SIG-M5 treated with dmso at 0.1 percent for 504 hours (cell line): ENCODE data around the gene DDIAS.
A peak's percentile ranks its signal among the peaks of the same experiment; 100 is the strongest.
"Not testable (repeated sequence)": the region's sequence is repeated elsewhere in the genome, so short reads cannot be mapped to it uniquely, and the experiment has no call there.

Experiments
- DNase-seq: peaks from one replicate; lab custom pipeline; 2025; ENCODE audit not compliant: unreplicated experiment; lab: John Stamatoyannopoulos, UW

DDIAS gene

DNA sequence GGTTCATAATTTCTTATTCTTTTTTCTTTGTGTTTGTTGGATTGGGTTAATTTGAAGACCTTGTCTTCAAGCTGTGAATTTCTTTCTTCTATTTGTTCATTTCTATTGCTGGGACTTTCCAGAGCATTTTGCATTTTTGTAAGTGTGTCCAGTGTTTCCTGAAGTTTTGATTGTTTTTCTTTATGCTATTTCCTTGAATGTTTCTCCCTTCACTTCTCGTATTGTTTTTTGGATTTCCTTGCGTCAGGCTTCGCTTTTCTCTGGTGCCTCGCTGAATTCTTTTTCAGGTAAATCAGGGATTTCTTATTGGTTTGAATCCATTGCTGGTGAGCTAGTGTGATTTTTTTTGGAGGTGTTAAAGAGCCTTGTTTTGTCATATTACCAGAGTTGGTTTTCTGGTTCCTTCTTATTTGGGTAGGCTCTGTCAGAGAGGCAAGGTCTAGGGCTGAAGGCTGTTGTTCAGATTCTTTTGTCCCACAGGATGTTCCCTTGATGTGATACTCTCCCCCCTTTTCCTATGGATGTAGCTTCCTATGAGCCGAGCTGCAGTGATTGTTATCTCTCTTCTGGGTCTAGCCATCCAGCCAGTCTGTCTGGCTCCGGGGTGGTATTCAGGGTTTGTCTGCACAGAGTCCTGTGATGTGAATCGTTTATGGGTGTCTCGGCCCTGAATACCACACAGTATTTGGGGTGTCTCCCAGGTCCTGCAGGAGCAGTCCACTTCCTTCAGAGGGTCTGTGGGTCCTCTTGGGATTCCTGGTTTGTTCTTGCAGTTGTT lies 21.0 kb downstream of the DDIAS start:
- not testable (repeated sequence) for DNase-seq

DNA sequence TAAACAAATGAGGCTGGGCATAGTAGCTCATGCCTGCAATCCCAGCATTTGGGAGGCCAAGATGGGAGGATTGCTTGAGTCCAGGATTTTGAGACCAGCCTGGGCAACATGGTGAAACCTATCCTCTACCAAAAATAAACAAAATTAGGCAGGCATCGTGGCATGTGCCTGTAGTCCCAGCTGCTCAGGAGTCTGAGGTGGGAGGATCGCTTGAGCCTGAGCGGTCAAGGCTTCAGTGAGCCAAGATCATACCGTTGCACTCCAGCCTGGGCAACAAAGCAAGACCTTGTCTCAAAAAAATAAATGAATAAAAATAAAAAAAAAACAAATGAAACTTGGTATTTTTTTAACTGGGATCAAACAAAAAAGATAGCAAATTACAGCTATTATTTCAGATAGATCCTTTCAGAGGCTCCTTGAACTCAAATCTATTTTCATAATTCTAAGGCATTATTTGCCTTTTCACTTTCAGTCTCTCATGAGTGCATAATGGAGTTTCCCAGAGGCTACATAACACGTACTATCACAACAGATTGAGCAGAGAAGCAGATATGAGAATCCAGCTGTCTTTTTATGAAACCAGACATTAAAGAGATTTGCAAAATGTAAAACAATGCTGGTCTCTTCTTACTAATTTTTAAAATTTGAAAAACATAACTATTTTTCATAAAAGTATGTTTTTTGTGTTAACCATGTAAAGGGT lies 23.1 kb downstream of the DDIAS start:
- no peak for DNase-seq

DNA sequence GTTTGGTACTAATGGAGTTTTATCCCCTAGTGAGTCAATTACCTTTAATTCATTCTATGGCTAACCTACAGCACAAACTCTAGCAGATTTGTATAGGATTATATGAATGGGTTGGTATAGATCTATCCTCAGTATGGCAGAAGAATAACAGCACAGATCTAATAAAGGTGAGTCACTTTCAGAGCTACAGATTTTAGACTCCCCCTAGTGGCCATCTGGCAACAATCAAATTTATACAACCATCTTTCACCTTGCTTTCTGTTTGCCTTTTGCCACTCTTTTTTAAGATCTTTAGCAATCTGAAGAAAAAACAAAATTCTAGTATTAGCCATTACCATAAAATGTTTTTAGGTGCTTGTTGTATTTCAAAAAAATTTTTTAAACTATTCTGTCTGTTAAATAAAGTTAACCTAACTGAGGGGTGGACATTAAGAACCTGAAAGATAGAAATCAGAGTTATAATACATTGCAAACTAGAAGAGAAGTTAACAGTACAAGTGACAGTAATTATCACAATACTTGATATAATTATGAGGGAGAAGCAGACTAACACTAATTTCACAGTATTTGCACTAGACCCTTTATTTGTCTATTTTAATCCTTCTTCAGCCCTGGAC lies 25.8 kb downstream of the DDIAS start:
- peak; percentile 72 for DNase-seq

DNA sequence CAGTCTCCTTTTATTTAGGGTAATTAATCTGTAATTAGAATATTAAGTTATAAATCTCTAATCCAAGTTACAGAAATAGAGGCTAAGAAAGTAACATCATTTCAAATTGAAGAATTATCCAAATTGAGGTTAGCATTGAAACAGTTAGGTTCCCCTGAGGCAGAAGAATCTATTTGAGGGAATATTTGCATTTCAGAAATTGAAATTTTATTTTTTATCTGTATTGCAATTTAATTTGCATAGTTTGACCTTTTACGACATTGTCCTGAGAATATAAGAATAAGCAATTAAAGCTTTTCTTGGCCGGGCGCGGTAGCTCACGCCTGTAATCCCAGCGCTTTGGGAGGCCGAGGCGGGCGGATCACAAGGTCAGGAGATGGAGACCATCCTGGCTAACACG lies 27.6 kb downstream of the DDIAS start:
- no peak for DNase-seq

DNA sequence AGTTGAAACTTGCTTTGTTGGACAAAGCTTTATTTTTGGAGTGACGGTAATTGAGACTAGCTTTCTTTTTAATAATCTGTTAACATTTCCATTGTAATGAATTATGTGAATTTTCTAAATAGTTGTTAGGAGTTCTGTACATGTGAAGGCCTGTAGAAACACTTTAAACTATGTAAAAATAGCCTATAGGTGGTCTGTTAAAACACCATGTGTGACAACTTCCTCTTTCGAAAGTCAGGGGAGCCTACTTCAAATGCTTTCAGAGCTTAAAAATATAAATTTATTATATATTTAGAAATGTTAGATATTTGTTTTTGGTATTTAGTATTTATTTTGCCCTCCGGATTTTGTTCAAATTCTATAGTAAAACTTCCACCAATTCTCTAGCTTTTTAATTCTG lies 28.7 kb downstream of the DDIAS start:
- no peak for DNase-seq

DNA sequence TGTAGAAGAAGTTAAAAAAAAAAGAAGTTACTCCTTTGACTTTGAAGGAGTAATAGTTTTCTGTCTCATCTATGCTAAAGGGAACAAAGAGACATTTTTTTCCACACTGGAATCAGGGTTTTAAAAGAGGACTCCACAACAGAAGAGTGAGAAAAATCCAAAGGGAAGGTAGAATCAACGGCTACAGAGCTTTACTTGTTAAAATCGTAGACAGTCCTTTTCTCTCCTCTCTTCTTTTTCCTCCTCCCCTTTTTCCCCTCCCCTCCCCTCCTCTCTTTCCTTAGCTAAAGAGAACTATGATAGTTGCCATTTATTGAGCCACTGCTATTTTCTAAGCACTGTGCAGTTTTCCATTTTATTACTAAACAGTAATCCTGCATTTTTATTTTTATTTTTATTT lies 29.2 kb downstream of the DDIAS start:
- no peak for DNase-seq

DNA sequence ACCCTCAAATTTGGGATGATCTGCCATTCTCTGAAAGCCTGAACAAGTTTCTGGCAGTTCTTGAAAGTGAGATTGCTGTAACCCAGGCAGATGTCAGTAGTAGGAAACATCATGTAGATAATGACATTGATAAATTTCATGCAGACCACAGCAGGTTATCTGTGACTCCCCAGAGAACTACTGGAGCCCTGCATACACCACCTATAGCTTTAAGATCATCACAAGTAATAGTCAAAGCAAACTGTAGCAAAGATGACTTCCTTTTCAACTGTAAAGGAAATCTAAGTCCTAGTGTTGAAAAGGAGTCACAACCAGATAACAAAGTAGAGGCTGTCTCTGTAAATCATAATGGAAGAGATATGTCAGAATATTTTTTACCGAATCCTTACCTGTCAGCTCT lies 31.0 kb downstream of the DDIAS start:
- DNase-seq: no peak

DNA sequence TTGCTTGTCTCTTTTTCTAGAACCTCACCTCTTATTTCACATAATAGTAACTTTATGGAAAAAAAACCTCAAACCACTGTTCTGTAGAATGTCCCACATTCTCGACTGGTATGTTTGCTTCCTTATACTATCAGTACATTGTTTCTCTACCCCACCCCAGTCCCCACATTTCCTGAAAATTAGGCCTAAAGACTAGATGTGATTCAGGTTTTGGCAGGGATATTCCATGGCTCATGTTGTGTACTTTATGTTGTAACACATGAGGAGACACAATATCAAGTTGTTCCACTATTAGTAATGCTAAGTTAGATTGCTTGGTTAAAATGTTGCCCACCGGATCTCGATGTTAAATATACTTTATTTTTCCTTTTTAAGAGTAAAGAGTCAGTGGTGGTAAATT lies 34.7 kb downstream of the DDIAS start:
- no peak for DNase-seq

DNA sequence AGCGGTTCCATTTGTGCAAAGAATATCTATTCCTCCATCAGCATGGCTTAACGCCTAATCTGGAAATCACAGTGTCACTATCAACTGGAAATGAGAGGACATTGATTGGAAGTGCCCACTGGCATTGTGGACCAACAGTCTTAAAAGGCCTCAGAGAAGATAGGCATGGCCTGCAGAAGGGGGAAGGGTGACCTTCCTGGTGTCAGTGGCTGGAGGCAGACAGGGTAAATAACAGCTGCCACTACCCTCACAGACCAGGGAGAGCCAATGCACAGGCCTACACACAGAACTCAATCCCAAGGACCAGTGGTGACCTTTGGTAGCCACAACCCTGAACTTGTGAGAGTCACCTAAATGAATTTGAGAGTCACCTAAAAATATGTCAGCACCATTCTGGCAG lies 36.0 kb downstream of the DDIAS start:
- DNase-seq: no peak

DNA sequence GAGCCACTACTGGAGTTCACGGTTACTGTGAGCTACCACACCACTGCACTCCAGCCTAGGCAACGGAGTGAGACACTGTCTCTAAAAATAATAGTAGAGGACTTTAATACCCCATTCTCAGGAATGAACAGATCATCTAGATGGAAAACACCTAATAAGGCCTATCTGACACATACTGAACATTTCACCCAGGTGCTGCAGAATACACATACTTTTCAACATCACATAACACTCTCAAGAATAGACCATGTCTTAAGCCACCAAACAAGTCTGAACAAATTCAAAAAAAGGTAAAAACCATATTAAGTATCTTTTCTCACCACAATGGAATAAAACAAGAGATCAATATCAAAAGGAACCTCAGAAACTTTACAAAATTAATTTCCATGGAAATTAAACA lies 37.9 kb downstream of the DDIAS start:
- DNase-seq: no peak

DNA sequence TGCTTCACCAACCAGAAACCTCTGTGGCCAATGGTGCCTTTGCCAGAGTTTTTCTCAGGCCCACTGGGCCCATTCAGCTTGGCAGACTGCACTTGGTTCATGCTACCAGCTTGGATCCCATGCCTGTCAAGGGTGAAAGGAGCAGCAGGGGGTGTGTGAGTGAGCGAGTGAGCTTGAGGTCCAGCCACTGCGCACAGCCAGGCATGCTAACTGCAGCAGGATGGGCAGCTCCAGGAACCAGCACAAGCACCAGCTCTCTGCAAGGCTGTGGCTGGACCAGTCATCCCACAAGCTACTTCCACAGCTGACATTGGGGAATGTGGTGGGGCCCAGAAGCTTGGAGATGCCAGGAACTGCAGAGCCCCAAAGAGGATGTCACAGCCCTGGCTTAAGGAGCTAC lies 40.8 kb downstream of the DDIAS start:
- no peak for DNase-seq

DNA sequence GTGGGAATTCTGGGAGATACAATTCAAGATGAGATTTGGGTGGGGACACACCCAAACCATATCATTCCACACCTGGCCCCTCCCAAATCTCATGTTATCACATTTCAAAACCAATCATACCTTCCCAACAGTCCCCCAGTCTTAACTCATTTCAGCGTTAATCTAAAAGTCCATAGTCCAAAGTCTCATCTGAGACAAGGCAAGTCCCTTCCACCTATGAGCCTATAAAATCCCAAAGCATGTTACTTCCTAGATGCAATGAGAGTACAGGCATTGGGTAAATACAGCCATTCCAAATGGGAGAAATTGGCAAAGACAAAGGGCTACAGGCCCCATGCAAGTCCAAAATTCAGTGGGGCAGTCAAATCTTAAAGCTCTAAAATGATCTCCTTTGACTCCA lies 41.9 kb downstream of the DDIAS start:
- not testable (repeated sequence) for DNase-seq

DNA sequence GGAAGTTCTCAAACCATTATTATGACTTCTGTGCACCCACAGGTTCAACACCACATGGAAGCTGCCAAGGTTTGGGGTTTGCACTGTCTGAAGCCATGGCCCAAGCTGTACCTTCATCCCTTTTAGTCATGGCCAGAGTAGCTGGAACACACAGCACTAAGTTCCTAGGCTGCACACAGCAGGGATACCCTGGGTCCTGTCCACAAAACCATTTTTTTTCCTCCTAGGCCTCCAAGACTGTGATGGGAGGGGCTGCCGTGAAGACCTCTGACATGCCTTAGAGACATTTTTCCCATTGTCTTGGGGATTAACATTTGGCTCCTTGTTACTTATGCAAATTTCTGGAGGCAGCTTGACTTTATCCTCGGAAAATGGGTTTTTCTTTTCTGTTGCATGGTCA lies 42.7 kb downstream of the DDIAS start:
- DNase-seq: no peak

DNA sequence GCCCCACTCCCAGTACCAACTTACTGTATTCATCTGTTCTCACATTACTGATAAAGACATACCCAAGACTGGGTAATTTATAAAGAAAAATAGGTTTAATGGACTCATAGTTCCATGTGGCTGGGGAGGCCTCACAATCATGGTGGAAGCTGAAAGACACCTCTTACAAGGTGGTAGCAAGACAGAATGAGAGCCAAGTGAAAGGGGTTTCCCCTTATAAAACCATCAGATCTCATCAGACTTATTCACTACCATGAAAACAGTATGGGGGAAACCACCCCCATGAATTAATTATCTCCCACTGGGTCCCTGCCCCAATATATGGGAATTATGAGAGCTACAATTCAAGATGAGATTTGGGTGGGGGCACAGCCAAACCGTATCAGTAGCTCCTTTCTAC lies 43.5 kb downstream of the DDIAS start:
- not testable (repeated sequence) for DNase-seq

DNA sequence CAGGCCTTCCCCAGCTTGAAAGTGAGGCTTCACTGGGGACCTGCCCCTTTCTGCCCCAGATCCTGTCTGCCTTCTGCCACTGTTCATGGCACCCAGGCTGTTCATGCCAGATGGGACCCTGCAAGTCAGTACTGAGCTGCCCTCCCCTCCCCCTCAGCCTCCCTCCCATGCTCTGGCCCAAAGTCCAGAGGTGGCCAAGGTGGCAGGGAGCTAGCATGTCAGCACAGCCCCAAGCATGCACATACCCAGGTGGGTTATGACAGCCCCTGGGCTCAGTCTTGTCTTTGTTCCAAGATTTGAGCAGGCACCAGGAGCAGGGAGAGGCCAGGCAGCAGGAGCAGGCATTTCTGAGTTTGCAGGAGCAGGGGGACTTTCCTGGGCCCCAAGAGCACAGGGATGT lies 44.1 kb downstream of the DDIAS start:
- no peak for DNase-seq

DNA sequence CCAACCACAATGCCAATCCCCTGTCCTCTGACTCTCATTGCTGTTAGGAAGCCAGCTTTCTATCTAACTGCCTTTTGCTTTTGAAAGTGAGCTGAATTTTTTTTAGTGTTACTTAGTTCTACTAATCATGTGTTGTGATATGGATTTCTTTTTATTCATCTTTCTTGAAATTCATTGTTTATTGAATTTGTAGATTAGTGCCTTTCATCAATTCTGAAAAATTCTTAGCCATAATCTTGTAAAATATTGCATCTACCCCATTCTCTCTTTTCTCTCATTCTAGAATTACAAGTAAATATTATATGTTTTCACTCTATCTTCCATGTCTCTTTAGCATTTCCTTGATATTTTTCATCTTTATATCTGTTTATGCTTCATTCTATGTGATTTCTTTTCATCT lies 47.8 kb downstream of the DDIAS start:
- DNase-seq: no peak

DNA sequence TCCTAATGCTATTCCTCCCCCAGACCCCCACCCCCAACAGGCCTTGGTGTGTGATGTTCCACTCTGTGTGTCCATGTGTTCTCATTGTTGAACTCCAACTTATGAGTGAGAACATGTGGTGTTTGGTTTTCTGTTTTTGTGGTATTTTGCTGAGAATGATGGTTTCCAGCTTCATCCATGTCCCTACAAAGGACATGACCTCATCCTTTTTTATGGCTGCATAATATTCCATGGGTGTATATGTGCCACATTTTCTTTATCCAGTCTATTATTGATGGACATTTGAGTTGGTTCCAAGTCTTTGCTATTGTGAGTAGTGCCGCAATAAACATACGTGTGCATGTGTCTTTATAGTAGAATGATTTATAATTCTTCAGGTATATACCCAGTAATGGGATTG lies 49.0 kb downstream of the DDIAS start:
- not testable (repeated sequence) for DNase-seq

DNA sequence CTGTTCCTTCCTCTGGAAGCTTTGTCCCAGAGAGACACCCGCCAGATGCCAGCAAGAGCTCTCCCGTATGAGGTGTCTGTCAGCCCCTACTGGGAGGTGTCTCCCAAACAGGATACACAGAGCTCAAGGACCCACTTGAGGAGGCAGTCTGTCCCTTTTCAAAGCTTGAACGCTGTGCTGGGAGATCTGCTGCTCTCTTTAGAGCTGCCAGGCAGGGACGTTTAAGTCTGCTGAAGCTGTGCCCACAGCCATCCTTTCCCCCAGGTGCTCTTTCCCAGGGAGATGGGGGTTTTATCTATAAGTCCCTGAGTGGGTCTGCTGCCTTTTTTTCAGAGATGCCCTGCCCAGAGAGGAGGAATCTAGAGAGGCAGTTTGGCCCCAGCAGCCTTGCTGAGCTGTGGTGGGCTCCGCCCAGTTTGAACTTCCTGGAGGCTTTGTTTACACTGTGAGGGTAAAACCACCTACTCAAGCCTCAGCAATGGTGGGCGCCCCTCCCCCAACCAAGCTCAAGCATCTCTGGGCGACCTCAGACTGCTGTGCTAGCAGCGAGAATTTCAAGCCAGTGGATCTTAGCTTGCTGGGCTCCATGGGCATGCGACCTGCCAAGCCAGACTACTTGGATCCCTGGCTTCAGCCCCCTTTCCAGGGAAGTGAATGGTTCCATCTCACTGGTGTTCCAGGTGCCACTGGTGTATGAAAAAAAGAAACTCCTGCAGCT lies 54.4 kb downstream of the DDIAS start:
- not testable (repeated sequence) for DNase-seq

DNA sequence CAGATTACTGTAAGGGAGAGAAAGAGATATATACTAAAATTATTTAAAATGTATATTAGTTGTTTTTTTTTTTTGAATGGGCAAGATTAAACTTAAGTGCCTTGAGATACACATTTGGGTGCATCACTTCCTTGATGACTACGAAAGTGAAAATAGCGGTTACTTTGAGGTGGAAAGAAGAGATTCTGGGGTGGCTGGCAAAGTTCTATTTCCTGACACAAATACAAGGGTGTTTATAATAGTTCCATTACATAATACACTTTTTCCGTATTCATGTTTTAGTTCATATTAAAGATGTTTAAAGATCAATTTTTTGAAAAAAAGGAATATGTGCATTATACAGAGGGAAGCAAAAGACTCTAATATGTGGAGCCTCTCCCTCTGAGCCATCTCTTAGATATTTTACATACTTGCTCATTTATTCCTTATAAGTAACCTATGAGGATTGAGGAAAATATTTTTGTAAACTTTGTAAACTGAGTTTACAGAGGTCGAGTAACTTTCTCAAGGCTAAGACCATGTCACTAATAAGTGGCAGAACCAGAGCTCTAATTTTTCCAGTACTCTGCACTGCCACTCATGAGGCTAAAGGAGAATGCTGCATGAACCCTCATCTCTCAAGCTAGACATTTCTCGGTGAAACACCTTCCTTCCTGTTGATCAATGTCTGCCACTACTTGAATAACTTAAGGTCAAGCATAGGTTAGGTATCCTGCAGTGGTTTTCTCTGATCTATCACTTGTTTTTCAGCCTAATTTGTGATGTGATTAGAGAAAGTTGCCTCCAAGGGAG lies 58.6 kb downstream of the DDIAS start:
- DNase-seq: no peak

DNA sequence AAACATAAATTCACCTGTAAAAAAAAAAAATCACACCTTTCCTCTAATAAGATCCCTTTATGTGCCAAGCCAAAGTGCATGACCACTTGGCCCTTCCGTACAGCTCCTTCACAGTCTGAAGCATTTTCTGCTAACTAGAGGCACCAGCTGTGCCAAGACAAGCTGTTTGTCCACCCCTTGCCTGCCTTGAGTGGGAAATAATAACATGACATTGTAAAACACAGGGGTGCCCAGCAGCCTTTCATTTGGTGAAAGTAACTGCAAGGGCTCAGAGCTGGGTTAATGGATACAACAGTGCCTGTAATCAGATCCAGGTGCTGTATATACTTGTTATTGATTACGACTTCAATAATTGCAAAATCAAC lies 59.2 kb downstream of the DDIAS start:
- no peak for DNase-seq

DNA sequence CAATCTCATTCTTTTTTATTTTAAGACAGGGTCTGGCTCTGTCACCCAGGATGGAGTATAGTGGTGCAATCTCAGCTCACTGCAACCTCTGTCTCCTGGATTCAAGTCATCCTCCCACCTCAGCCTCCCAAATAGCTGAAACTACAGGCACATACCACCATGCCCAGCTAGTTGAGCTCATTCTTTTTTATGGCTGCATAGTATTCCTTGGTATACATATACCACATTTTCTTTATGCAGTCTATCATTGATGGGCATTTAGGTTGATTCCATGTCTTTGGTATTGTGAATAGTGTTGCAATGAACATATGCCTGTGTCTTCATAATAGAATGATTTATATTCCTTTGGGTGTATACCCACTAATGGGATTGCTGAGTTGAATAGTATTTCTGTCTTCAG lies 60.5 kb downstream of the DDIAS start:
- not testable (repeated sequence) for DNase-seq
